HG03064 (cell line): ENCODE measurements around the gene SSBP2.
"Not testable (repeated sequence)": the region's sequence is repeated elsewhere in the genome, so short reads cannot be mapped to it uniquely, and the experiment has no call there.

ENCODE experiments used
- ATAC-seq: cut with Tn5 transposase; IDR thresholded peaks from one replicate; pipeline ENCODE4 v1.9.1; 2021; ENCODE audit warnings: low read depth; ENCODE audit not compliant: unreplicated experiment

Gene SSBP2

GRCh38 chr5:81473395-81473794 is 277.5 kb downstream of the SSBP2 start:
- not testable (repeated sequence) for ATAC-seq

DNA sequence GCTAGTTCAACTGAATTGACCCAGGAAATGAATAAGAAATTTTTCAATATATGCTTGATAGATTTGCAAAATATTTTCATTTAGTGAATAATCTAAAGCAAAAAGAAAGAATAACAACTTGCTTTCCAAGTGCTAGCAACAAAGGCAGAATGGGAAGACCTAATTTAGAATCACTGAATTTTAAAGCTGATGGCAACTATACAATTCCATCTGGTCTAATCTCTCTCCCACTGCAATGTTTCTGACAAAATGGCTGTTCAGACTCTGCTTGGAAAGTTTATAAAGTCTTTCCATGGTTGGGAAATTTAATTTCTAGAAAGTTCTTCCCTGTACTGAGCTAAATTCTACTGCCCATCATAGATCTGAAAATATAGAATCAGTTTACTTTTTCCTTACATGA is 281.2 kb downstream of the SSBP2 start:
- ATAC-seq: no peak

- ATAC-seq: no peak
Observed at GRCh38 chr5:81450940-81451339, 300.0 kb downstream of the SSBP2 start.

DNA sequence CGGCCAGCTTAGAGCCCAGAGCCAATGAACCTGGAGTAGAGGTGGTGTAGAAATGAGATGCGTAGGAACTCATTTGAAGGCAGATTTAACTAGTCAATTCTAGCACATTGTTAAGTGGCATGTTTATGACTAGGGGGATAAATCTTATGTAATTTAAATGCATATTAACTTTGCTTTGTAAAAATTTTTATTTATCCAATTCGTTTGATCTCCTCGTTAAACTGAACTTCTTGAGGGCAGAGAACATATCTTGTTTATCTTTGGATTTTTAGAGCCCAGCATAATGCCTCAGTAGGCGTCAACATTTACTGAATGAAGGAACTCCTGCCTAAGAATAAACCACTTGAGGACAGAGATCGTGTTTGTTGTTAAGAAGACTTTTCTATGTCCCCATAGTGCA is 315.9 kb downstream of the SSBP2 start:
- no peak for ATAC-seq

GRCh38 chr5:81429985-81430384 is 320.9 kb downstream of the SSBP2 start:
- no peak for ATAC-seq

GRCh38 chr5:81429363-81429762 is 321.5 kb downstream of the SSBP2 start:
- ATAC-seq: no peak

DNA sequence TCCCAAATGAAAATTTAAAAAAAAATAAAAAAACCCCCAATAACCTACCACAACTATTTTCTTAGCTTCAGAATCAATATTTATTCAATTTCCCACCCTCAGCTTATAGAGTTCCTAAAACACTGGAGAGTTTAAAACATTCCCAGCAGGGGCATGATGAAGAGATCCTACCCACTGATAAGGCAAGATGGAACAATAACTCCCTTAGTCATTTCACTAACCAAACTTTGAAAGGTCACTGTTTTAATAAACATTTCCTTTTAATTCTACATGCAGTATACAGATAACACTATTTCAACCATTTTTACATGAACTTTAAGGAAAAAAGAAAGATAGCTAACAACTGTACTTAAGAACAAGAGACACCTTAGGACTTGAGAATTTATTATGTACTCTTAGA is 322.0 kb downstream of the SSBP2 start:
- no peak for ATAC-seq

DNA sequence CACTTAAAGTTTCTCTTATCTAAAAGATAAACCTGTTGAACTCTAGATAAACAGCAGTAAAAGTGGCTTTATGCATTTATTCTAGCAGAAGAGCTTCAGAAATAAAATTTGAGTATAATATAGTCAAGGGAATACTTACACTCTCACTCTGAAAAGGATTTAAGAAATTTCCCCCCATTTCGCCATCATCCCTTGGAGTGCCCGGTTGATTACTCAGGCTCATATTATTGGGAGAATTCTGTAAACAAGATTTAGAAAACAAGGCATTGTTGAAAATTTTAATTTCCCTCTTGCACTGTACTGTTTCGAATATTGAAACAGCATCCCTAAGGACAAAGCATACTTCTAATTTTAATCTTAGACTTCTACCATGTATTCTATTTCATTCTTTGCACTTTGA is 322.5 kb downstream of the SSBP2 start:
- no peak for ATAC-seq

GRCh38 chr5:81427566-81427965 is 323.3 kb downstream of the SSBP2 start:
- ATAC-seq: no peak

DNA sequence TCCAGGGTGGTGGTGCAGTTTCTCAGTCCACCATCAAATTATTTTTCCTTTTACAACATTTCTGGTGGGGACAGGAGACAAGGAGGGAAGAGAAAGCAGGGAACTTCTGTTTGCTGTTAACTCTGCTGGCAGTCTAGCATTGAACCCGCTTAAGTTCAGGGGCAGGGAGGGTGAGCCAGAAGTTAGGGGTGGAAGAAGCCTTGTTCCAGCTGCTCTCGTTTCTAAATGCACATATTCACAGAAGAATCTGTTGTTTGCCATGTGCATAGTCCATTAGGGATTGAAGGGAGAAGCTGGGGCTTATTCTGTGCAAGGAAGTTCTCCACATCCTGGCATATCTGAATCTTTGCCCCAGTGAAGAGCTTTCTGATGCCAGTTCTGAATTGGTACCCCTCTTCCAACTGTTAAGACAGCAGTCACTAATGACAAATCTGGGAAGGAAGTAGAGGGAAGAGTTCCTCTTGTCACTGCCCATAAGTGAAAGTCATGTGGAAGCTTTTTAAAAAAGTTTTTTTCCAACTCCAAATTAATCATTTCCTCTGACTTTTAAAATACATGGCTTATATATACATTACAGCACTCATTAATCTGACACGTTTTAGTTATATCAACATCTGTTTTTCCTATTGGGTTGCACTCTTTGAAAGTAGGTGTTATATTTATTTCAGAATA is 324.4 kb downstream of the SSBP2 start:
- no peak for ATAC-seq

GRCh38 chr5:81425569-81425968 is 325.3 kb downstream of the SSBP2 start:
- ATAC-seq: no peak

- no peak for ATAC-seq
Observed at GRCh38 chr5:81424728-81425127, 326.2 kb downstream of the SSBP2 start.

- no peak for ATAC-seq
Observed at GRCh38 chr5:81422671-81423070, 328.2 kb downstream of the SSBP2 start.

- ATAC-seq: no peak
Observed at GRCh38 chr5:81420039-81420667, 330.7 kb downstream of the SSBP2 start.

- ATAC-seq: no peak
Observed at GRCh38 chr5:81418606-81419005, 332.3 kb downstream of the SSBP2 start.

DNA sequence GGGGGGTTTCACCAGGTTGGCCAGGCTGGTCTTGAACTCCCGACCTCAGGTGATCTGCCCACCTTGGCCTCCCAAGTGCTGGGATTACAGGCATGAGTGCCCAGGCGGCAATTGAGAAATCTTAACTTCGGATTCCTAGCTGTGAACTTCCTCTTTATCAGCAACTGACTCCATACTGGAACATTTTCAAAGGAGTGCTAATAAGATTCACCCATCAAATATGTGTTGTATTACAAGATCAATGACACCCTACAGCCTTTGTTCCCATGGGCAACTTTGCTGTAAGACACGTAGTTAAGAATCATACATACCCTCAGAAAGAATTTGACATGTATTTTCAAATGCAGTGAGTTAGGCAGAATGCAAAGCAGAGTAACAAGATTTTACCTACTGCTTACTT is 333.8 kb downstream of the SSBP2 start:
- ATAC-seq: no peak

DNA sequence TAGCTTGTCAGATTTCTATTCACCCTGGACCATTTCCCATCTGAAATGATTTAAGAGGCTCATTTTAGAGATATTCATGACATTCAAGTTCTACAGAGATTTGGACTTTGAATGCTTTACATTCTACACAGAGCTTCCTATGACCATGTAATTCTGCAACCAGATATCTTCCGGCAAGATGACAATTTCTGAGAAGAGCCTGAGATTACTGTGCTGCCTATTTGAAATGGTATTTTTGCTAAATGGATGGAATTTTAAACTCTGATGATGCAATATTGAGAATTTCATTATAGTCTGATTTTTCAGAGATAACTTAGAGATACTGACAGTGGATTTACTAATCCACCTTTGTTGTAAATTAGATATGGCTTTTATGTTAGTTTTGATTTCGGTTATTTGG is 341.0 kb downstream of the SSBP2 start:
- ATAC-seq: no peak

GRCh38 chr5:81409361-81409760 is 341.5 kb downstream of the SSBP2 start:
- ATAC-seq: no peak

DNA sequence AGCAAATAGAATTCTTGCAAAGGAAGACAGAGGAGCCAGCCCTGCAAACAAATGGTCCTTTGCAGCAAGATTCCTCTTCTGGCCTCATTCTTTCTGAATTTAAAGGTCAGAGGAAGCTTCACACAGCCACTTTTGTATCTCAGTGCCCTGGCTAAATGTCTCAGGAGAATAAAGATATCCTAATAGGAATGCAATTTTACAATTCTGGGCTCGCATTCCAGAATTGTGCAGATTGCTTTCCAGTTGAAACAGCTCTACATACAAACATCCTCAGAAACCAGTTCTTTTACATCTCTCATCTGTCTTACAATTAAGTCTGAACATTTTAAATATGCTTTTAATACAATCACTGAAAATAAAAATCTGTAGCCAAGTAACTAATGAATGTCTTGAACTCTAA is 342.4 kb downstream of the SSBP2 start:
- no peak for ATAC-seq

DNA sequence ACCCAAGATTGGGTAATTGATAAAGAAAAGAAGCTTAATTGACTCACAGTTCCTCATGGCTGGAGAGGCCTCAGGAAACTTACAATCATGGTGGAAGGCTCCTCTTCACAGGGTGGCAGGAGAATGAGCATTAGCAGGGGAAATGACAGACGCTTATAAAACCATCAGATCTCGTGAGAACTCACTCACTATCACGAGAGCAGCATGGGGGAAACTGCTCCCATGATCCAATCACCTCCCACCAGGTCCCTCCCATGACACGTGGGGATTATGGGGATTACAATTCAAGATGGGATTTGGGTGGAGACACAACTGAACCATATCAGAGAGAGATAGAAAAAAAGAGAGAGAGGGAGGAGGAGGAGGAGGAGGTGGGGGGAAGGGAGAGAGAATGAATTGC is 343.1 kb downstream of the SSBP2 start:
- ATAC-seq: not testable (repeated sequence)

DNA sequence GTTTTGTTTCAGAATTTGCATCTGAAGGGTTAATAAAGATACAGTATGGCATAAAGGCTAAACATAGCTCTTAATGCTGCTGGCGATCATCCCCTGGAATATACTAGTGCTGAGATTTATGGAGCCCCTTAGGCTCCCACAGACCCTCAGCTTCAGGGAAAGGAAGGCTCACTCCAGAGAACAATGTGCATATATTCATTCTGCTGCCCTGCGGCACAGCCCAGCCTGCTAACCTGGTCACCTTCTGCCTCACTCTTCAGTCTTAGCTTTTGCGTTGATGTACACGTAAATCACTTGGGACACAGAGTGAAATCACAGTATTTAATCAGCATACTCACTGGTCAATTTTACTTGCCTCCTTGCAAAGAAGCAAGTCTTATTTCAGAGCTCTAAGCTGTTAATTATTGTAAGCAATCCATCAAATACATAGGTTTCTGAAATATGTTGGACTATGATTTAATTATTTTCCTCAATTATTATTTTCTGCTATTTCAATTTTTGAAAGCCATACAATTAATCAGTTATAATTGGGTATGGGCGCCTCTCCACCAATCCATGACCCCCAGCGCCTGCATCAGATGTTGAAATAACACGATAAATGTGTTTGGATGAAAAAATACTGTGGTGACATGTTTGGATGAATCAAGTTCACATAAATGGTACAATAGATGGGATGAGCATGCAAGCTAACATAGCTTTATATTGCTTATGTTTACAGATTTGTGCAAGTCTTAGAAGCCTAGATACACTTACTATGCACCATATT is 345.6 kb downstream of the SSBP2 start:
- ATAC-seq: no peak
